KMS-11 (cell line): ENCODE measurements around the gene PAN3.

Experiments used
- H2AFZ ChIP-seq: fragments of 200-600 bp; sonication (generic); 2 replicates; pipeline ENCODE4 v1.6.1; 2016; ENCODE audit warnings: antibody characterized with exemption, mixed run types, low read depth
- H3K27ac ChIP-seq: fragments of 200-600 bp; sonication (generic); 2 replicates; pipeline ENCODE4 v1.6.1; 2016; ENCODE audit warnings: mild to moderate bottlenecking, mixed run types
- H3K27me3 ChIP-seq: fragments of 200-600 bp; sonication (generic); 2 replicates; pipeline ENCODE4 v1.6.1; 2017; ENCODE audit warnings: mild to moderate bottlenecking, low read depth, mixed run types, moderate library complexity; ENCODE audit not compliant: insufficient read depth
- H3K36me3 ChIP-seq: fragments of 200-600 bp; sonication (generic); 2 replicates; pipeline ENCODE4 v1.6.1; 2017; ENCODE audit warnings: mild to moderate bottlenecking, mixed run types; ENCODE audit not compliant: insufficient read depth
- H3K4me1 ChIP-seq: fragments of 200-600 bp; sonication (generic); 2 replicates; pipeline ENCODE4 v1.6.1; 2016; ENCODE audit warnings: mild to moderate bottlenecking, low read depth, mixed run types; ENCODE audit not compliant: poor library complexity, severe bottlenecking
- H3K4me2 ChIP-seq: fragments of 200-600 bp; sonication (generic); 2 replicates; pipeline ENCODE4 v1.7.0; 2016; ENCODE audit warnings: mild to moderate bottlenecking, mixed run types
- H3K4me3 ChIP-seq: fragments of 200-600 bp; sonication (generic); IDR thresholded peaks from 2 replicates; pipeline ENCODE4 v1.6.1; 2017; ENCODE audit warnings: low read depth, low read length, mixed read lengths; ENCODE audit not compliant: insufficient read depth
- H3K79me2 ChIP-seq: fragments of 200-600 bp; sonication (generic); 2 replicates; pipeline ENCODE4 v1.6.1; 2016; ENCODE audit warnings: low read depth, mixed run types; ENCODE audit not compliant: insufficient read depth
- H3K9ac ChIP-seq: fragments of 200-600 bp; sonication (generic); 2 replicates; pipeline ENCODE4 v1.6.1; 2016; ENCODE audit warnings: mild to moderate bottlenecking, mixed run types
- H4K20me1 ChIP-seq: fragments of 200-600 bp; sonication (generic); 2 replicates; pipeline ENCODE4 v1.6.1; 2016; ENCODE audit warnings: mild to moderate bottlenecking, mixed run types; ENCODE audit not compliant: insufficient read depth
- TF ChIP-seq, protein P1 (sequence below): fragments of 200-600 bp; sonication (generic); conservative IDR thresholded peaks from 2 replicates; pipeline ENCODE4 v1.6.1; 2017; ENCODE audit warnings: low read depth, mild to moderate bottlenecking, antibody characterized with exemption, low read length, moderate library complexity, mixed read lengths

Gene PAN3

DNA sequence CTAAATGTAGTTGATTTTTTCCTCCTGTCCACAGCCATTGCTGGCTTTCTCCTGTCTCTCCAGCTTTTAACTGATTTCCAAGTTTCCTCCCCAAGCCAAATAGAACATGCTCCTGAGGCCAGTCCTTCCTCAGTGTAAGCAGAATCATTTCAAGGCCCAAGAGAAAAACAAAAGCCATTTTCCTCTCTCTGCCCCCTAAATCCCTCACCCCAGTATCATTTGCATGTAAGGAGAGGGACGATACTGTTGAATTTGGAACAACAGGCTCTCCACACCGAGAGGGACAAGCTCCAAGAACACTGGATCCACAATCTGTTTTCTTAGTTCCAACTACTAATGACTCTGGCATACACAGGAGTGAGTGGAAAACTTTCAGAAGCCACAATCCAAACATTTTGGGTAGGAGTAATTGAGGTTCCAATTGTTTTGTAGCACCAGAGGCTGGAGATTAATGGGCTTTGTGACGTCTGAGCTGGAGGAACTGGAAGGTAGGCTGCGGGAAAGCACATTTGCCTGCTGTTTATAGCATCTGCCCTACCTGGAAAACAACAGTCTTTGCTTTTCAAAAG is 199.7 kb downstream of the PAN3 start:
- Histone ChIP-seq H3K4me3 (no peak overlapping the region), H3K4me2 (no peak overlapping the region), H3K27ac (no peak overlapping the region), H4K20me1 (no peaks in the 10 kb centered on the region), H3K36me3 (no peaks in the 10 kb centered on the region), H3K9ac (no peak overlapping the region), H3K4me1 (no peaks in the 10 kb centered on the region), H3K79me2 (no peaks in the 10 kb centered on the region), H2AFZ (no peak overlapping the region), H3K27me3 (no peaks in the 10 kb centered on the region)
- TF ChIP-seq, protein P1, sequence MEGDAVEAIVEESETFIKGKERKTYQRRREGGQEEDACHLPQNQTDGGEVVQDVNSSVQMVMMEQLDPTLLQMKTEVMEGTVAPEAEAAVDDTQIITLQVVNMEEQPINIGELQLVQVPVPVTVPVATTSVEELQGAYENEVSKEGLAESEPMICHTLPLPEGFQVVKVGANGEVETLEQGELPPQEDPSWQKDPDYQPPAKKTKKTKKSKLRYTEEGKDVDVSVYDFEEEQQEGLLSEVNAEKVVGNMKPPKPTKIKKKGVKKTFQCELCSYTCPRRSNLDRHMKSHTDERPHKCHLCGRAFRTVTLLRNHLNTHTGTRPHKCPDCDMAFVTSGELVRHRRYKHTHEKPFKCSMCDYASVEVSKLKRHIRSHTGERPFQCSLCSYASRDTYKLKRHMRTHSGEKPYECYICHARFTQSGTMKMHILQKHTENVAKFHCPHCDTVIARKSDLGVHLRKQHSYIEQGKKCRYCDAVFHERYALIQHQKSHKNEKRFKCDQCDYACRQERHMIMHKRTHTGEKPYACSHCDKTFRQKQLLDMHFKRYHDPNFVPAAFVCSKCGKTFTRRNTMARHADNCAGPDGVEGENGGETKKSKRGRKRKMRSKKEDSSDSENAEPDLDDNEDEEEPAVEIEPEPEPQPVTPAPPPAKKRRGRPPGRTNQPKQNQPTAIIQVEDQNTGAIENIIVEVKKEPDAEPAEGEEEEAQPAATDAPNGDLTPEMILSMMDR: no peak

DNA sequence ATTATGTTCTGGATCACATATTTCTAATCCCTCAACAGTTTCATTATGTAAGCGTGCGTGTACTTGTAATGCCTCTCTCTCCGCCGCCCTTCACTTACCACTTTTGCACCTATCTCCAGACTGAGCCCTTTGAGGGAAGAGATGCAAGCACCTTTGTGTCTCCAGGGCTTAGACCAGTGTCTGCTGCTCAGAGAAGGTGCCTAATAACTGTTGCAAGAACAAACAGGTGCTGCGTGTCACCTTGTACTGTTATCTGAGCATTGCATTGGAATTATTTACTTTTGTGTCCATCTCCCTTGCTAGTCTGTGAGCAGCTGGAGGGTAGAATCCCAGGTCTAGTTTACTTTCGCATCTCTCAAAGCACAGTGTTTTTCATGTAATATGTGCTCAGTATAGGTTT is 200.4 kb downstream of the PAN3 start:
- Histone ChIP-seq H3K36me3 (no peaks in the 10 kb centered on the region), H3K79me2 (no peaks in the 10 kb centered on the region), H3K4me3 (no peak overlapping the region), H3K9ac (no peak overlapping the region), H3K27me3 (no peaks in the 10 kb centered on the region), H3K4me1 (no peaks in the 10 kb centered on the region), H3K4me2 (no peak overlapping the region), H2AFZ (no peak overlapping the region), H3K27ac (no peak overlapping the region), H4K20me1 (no peaks in the 10 kb centered on the region)
- TF ChIP-seq, protein P1: no peak

DNA sequence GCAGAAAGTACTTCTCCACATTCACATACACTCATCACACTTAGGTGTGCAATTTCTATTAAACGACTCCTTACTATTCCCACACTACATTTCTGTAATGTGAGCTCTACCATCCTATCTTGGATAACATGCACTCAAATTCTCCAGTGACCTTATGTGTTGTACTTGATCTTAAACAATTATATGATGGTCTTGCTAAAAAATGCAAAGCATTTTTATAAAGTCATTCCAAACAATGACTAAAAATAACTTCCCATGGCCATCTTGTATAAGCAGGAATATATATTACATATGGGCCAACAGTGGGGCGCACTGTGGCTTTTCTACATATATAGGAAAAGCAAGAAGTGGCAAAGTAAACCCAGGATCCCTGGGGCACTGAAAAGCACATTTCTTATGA is 201.1 kb downstream of the PAN3 start:
- H3K27ac ChIP-seq: no peak overlapping the region
- H3K4me3 ChIP-seq: no peak overlapping the region
- H2AFZ ChIP-seq: no peak overlapping the region
- H3K79me2 ChIP-seq: no peaks in the 10 kb centered on the region
- TF ChIP-seq, protein P1: no peak
- no peak overlapping the region for H3K4me2 ChIP-seq
- no peaks in the 10 kb centered on the region for H3K4me1 ChIP-seq
- H4K20me1 ChIP-seq: no peaks in the 10 kb centered on the region
- H3K9ac ChIP-seq: no peak overlapping the region
- no peaks in the 10 kb centered on the region for H3K27me3 ChIP-seq
- H3K36me3 ChIP-seq: no peaks in the 10 kb centered on the region

DNA sequence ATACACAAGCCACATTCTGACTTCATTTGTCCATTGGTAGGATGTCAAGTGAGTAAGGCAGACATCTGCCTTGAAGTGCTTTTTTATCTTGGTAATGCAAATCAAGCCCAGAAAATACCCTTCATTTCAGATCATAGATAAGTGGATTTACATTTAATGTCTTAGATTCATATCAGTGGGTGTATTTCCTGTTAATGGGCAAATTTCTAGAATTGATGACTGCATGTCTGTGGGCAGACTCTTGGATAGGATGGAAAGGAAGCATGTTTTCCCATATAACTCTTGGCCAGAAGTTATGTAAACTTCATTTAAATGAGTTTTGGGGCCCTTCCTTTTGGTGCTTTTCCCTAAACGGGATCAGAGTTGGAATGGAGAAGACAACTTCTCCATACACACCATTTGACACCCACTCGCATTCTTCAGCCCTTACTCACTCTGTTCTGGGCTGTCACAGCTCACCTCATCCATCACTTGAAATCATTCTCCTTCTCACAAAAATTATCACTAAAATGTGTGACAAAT is 202.0 kb downstream of the PAN3 start:
- Histone ChIP-seq H3K79me2 (no peaks in the 10 kb centered on the region), H3K36me3 (no peaks in the 10 kb centered on the region), H3K4me1 (no peaks in the 10 kb centered on the region), H2AFZ (no peak overlapping the region), H4K20me1 (no peaks in the 10 kb centered on the region), H3K27ac (no peak overlapping the region), H3K27me3 (no peaks in the 10 kb centered on the region), H3K9ac (no peak overlapping the region), H3K4me3 (no peak overlapping the region), H3K4me2 (no peak overlapping the region)
- TF ChIP-seq, protein P1: no peak
